Caco-2 (cell line): ENCODE results near the gene CD320. TPM values are rescaled to one million over a fixed set of nuclear protein-coding genes. Genes with fewer than 3 reads are reported as not detected.
A peak's percentile ranks its signal among the peaks of the same experiment; 100 is the strongest.

ENCODE experiments used
- BruUV-seq: library from RNA; stranded (reverse); fragments of 400-500 nt; replicated peaks from 2 replicates; lab custom pipeline; 2021; lab: Mats Ljungman, UMichigan
- CTCF ChIA-PET: fragments of 300-600 bp; sonication (Branson Sonifier 250); formaldehyde crosslinking; loops from one replicate; lab custom pipeline; 2022; ENCODE audit warnings: antibody characterized with exemption; lab: Charles Lee
- POLR2A ChIA-PET: fragments of 300-600 bp; sonication (Branson Sonifier 250); formaldehyde crosslinking; loops from one replicate; lab custom pipeline; 2022; ENCODE audit warnings: antibody characterized with exemption; lab: Charles Lee
- DNase-seq, 2 experiments: peaks; one replicate each; pipeline versions ENCODE4 v3.0.0 to v3.0.0-alpha.2; 2020 to 2022
- H3K27me3 ChIP-seq: replicated peaks from 2 replicates; pipeline ENCODE4 v1.6.0; 2011; ENCODE audit warnings: low read length; ENCODE audit not compliant: control insufficient read depth, insufficient read depth
- H3K36me3 ChIP-seq: 2 replicates; pipeline ENCODE4 v1.5.1; 2011; ENCODE audit warnings: low read length; ENCODE audit not compliant: control insufficient read depth, insufficient read depth
- H3K4me1 ChIP-seq: fragments of 250-450 bp; sonication (Bioruptor Pico); 2 replicates; pipeline ENCODE4 v1.5.1; 2020; ENCODE audit warnings: mild to moderate bottlenecking
- H3K4me3 ChIP-seq: 2 replicates; pipeline ENCODE4 v1.5.1; 2011; ENCODE audit warnings: low read depth, mild to moderate bottlenecking, control low read depth, low read length
- H3K9me3 ChIP-seq: fragments of 250-450 bp; sonication (Bioruptor Pico); 2 replicates; pipeline ENCODE4 v1.5.1; 2020; ENCODE audit warnings: mild to moderate bottlenecking, moderate library complexity
- H3K27ac Mint-ChIP-seq: one replicate; pipeline ENCODE4 v1.8.0; 2022; ENCODE audit warnings: mixed read lengths; ENCODE audit not compliant: unreplicated experiment
- H3K27me3 Mint-ChIP-seq: one replicate; pipeline ENCODE4 v1.8.0; 2022; ENCODE audit warnings: mixed read lengths; ENCODE audit not compliant: insufficient read depth, unreplicated experiment
- H3K36me3 Mint-ChIP-seq: one replicate; pipeline ENCODE4 v1.8.0; 2022; ENCODE audit warnings: mild to moderate bottlenecking, mixed read lengths; ENCODE audit not compliant: insufficient read depth, unreplicated experiment
- H3K4me1 Mint-ChIP-seq: one replicate; pipeline ENCODE4 v1.8.0; 2022; ENCODE audit warnings: low read depth, mixed read lengths; ENCODE audit not compliant: unreplicated experiment
- H3K4me3 Mint-ChIP-seq: one replicate; pipeline ENCODE4 v1.8.0; 2022; ENCODE audit warnings: mild to moderate bottlenecking, moderate library complexity, mixed read lengths; ENCODE audit not compliant: unreplicated experiment
- H3K9me3 Mint-ChIP-seq: one replicate; pipeline ENCODE4 v1.8.0; 2022; ENCODE audit warnings: mixed read lengths; ENCODE audit not compliant: unreplicated experiment
- intact Hi-C: fragments of 100-400 bp; cut with micrococcal nuclease; formaldehyde crosslinking; loops from one replicate; pipeline ENCODE4 v1.10.0; 2022; ENCODE audit not compliant: unreplicated experiment
- total RNA-seq: library from RNA; stranded (reverse); gene quantifications from 2 replicates; pipeline ENCODE4 v1.2.3, GENCODE V29; 2022
- TF ChIP-seq, protein P1 (sequence below), 2 experiments: fragments of 200-600 bp in 1 of 2; IDR thresholded peaks; 1 replicate in 1 of 2; 2 replicates in 1 of 2; pipeline versions ENCODE4 v1.5.1 to v1.8.0; 2011 to 2022; ENCODE audit warnings: antibody characterized with exemption in 1 of 2, control low read depth in 1 of 2, inconsistent platforms in 1 of 2, low read depth in 1 of 2, low read length in 1 of 2, mild to moderate bottlenecking in 1 of 2, moderate library complexity in 1 of 2; ENCODE audit not compliant: insufficient read depth in 1 of 2, severe bottlenecking in 1 of 2, unreplicated experiment in 1 of 2

CD320 gene
- total RNA-seq, 1 experiment from 2014 or later: 81.0 TPM

GRCh38 chr19:8311461-8312260, 3.5 kb upstream of the CD320 start:
- BruUV-seq: no TSS peak
- no peaks in the 10 kb centered on the region for H3K27me3 ChIP-seq
- Mint-ChIP-seq H3K27me3 (no peaks in the 10 kb centered on the region), H3K4me3 (no peak overlapping the region), H3K27ac (no peak overlapping the region), H3K4me1 (peaks cover 5% of the 10 kb centered on the region), H3K9me3 (no peaks in the 10 kb centered on the region), H3K36me3 (peaks cover 44% of the 10 kb centered on the region)
- intact Hi-C loops: no loop called here
- DNase-seq: peak in 1 of 2 experiments; percentile 22
- no peaks in the 10 kb centered on the region for H3K4me1 ChIP-seq
- peaks cover 2% of the 10 kb centered on the region for H3K36me3 ChIP-seq
- ChIA-PET CTCF (no interaction called here), POLR2A (no interaction called here)
- no peaks in the 10 kb centered on the region for H3K9me3 ChIP-seq
- H3K4me3 ChIP-seq: no peak overlapping the region
- TF ChIP-seq, protein P1, sequence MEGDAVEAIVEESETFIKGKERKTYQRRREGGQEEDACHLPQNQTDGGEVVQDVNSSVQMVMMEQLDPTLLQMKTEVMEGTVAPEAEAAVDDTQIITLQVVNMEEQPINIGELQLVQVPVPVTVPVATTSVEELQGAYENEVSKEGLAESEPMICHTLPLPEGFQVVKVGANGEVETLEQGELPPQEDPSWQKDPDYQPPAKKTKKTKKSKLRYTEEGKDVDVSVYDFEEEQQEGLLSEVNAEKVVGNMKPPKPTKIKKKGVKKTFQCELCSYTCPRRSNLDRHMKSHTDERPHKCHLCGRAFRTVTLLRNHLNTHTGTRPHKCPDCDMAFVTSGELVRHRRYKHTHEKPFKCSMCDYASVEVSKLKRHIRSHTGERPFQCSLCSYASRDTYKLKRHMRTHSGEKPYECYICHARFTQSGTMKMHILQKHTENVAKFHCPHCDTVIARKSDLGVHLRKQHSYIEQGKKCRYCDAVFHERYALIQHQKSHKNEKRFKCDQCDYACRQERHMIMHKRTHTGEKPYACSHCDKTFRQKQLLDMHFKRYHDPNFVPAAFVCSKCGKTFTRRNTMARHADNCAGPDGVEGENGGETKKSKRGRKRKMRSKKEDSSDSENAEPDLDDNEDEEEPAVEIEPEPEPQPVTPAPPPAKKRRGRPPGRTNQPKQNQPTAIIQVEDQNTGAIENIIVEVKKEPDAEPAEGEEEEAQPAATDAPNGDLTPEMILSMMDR (IDR thresholded peaks at IDR 0.05; ENCODE audit: insufficient read depth in 1 of 2, low read depth in 1 of 2, low read length in 1 of 2, severe bottlenecking in 1 of 2, unreplicated experiment in 1 of 2): no peak

GRCh38 chr19:8310342-8311055, 2.3 kb upstream of the CD320 start:
- BruUV-seq: no TSS peak
- Mint-ChIP-seq H3K9me3 (no peaks in the 10 kb centered on the region), H3K36me3 (peaks cover 43% of the 10 kb centered on the region)

DNA sequence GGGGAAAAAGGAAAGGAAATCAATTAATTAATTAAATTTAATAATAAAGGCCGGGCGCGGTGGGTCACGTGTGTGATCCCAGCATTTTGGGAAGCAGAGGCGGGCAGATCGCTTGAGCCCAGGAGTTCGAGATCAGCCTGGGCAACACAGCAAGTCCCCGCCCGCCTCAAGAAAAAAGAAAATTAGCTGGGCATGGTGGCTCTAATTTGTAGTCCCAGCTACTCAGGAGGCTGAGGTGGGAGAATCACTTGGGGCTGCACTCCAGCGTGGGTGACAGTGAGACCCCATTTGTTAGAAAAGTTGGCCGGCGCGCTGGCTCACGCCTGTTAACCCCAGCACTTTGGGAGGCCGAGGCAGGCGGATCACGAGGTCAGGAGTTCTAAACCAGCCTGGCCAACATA, 733 bp upstream of the CD320 start:
- ChIA-PET POLR2A (no interaction called here), CTCF (interaction anchor here (1.0 kb wide), 1 partner anchor 26 kb away, joined by 3 read pairs; no protein-coding TSS in a partner anchor)
- no peaks in the 10 kb centered on the region for H3K9me3 ChIP-seq
- no peak for DNase-seq
- H3K4me1 Mint-ChIP-seq: peaks cover 13% of the 10 kb centered on the region
- H3K27me3 Mint-ChIP-seq: no peaks in the 10 kb centered on the region
- BruUV-seq: TSS peak; percentile 71
- peaks cover 31% of the 10 kb centered on the region for H3K36me3 Mint-ChIP-seq
- H3K27ac Mint-ChIP-seq: peak overlapping the region; percentile 96
- H3K4me3 ChIP-seq: no peak overlapping the region; the same call in 1 of the 2 replicates
- TF ChIP-seq, protein P1 (IDR thresholded peaks at IDR 0.05; ENCODE audit: insufficient read depth in 1 of 2, low read depth in 1 of 2, low read length in 1 of 2, severe bottlenecking in 1 of 2, unreplicated experiment in 1 of 2): no peak
- H3K9me3 Mint-ChIP-seq: no peaks in the 10 kb centered on the region
- peaks cover 2% of the 10 kb centered on the region for H3K36me3 ChIP-seq
- H3K4me1 ChIP-seq: no peaks in the 10 kb centered on the region
- H3K27me3 ChIP-seq: no peaks in the 10 kb centered on the region
- peak overlapping the region; percentile 91 for H3K4me3 Mint-ChIP-seq
- intact Hi-C loops: no loop called here

More at GRCh38 chr19:8310342-8311055, 2.3 kb upstream of the CD320 start:
- intact Hi-C loops: no loop called here
- peaks cover 5% of the 10 kb centered on the region for H3K4me1 Mint-ChIP-seq
- DNase-seq: peak in 1 of 2 experiments; percentile 22
- H3K27me3 Mint-ChIP-seq: no peaks in the 10 kb centered on the region
- Histone ChIP-seq H3K4me1 (no peaks in the 10 kb centered on the region), H3K9me3 (no peaks in the 10 kb centered on the region), H3K4me3 (no peak overlapping the region), H3K27me3 (no peaks in the 10 kb centered on the region), H3K36me3 (peaks cover 2% of the 10 kb centered on the region)
- no peak overlapping the region for H3K4me3 Mint-ChIP-seq
- ChIA-PET CTCF (interaction anchor here (0.6 kb wide), 1 partner anchor 16 kb away, joined by 3 read pairs; no protein-coding TSS in a partner anchor), POLR2A (no interaction called here)
- TF ChIP-seq, protein P1 (IDR thresholded peaks at IDR 0.05; ENCODE audit: insufficient read depth in 1 of 2, low read depth in 1 of 2, low read length in 1 of 2, severe bottlenecking in 1 of 2, unreplicated experiment in 1 of 2): no peak
- H3K27ac Mint-ChIP-seq: no peak overlapping the region
